HCT116 (cell line): ENCODE data around the gene LYRM7. TPM values are rescaled to one million over a fixed set of nuclear protein-coding genes. Genes with fewer than 3 reads are reported as not detected.
A peak's percentile ranks its signal among the peaks of the same experiment; 100 is the strongest.

Experiments
- ATAC-seq: fragments of 200-7000 bp; cut with Tn5 transposase; 2 replicates; pipeline ENCODE4 v1.9.1; 2020; ENCODE audit warnings: mild to moderate bottlenecking, moderate library complexity
- BruUV-seq: library from RNA; stranded (reverse); fragments of 400-500 nt; replicated peaks from 2 replicates; lab custom pipeline; 2021; lab: Mats Ljungman, UMichigan
- CTCF ChIA-PET: fragments of 300-600 bp; sonication (Branson Sonifier 250); formaldehyde crosslinking; loops from one replicate; lab custom pipeline; 2021; ENCODE audit warnings: antibody characterized with exemption; lab: Charles Lee
- POLR2A ChIA-PET: fragments of 300-600, 350-600 bp; sonication (Branson Sonifier 250); formaldehyde crosslinking; loops from one replicate; lab custom pipeline; 2021; ENCODE audit warnings: antibody characterized with exemption; lab: Charles Lee
- RAD21 ChIA-PET, 2 experiments: fragments of 300-600 bp; sonication (Branson Sonifier 250); formaldehyde crosslinking; loops; one replicate each; lab custom pipeline; 2023; ENCODE audit warnings: low total read pairs in 2 of 2; ENCODE audit not compliant: uncharacterized antibody in 2 of 2, unreplicated experiment in 2 of 2, low non-redundant PET in 1 of 2; lab: Charles Lee
- DNase-seq: peaks from one replicate; pipeline ENCODE4 v3.0.0-alpha.2; 2010; ENCODE audit warnings: low read depth, low spot score
- H2AFZ ChIP-seq: fragments of 200-600 bp; shearing (Covaris generic), sonication (generic); 2 replicates; pipeline ENCODE4 v1.6.1; 2017; ENCODE audit warnings: low read depth, mixed run types, mixed read lengths, antibody characterized with exemption, low read length; ENCODE audit not compliant: poor library complexity, severe bottlenecking
- H3K27ac ChIP-seq: 2 replicates; pipeline ENCODE4 v1.5.1; 2012; ENCODE audit warnings: low read depth, low read length
- H3K27me3 ChIP-seq: fragments of 200-600 bp; sonication (generic); 2 replicates; pipeline ENCODE4 v1.6.1; 2016; ENCODE audit warnings: mixed run types, low read length, mixed read lengths; ENCODE audit not compliant: insufficient read depth
- H3K36me3 ChIP-seq, 2 experiments: fragments of 200-500 bp in 1 of 2; fragments of 200-600 bp in 1 of 2; sonication (Bioruptor generic) in 1 of 2; sonication (generic) in 1 of 2; 2 replicates each; pipeline versions ENCODE4 v1.5.1 to v1.6.1; 2014 to 2016; ENCODE audit warnings: low read length in 2 of 2, inconsistent platforms in 1 of 2, mixed read lengths in 1 of 2, mixed run types in 1 of 2; ENCODE audit not compliant: insufficient read depth in 2 of 2, control insufficient read depth in 1 of 2
- H3K4me1 ChIP-seq, 2 experiments: fragments of 200-600 bp in 1 of 2; sonication (generic) in 1 of 2; 2 replicates each; pipeline versions ENCODE4 v1.5.1 to v1.6.1; 2012 to 2017; ENCODE audit warnings: low read length in 2 of 2, inconsistent platforms in 1 of 2, mild to moderate bottlenecking in 1 of 2, mixed read lengths in 1 of 2, mixed run types in 1 of 2, moderate library complexity in 1 of 2; ENCODE audit not compliant: insufficient read depth in 2 of 2, control insufficient read depth in 1 of 2
- H3K4me2 ChIP-seq: fragments of 200-600 bp; sonication (generic); 2 replicates; pipeline ENCODE4 v1.6.1; 2017; ENCODE audit warnings: mixed run types, low read length, mixed read lengths
- H3K4me3 ChIP-seq, 2 experiments: fragments of 200-600 bp in 1 of 2; sonication (generic) in 1 of 2; replicated peaks in 1 of 2; 2 replicates each; pipeline ENCODE4 v1.5.1; 2011 to 2016; ENCODE audit warnings: low read length in 2 of 2, control low read depth in 1 of 2, low read depth in 1 of 2, mild to moderate bottlenecking in 1 of 2, mixed read lengths in 1 of 2, mixed run types in 1 of 2
- H3K79me2 ChIP-seq: fragments of 200-600 bp; sonication (generic); 2 replicates; pipeline ENCODE4 v1.6.1; 2017; ENCODE audit warnings: mild to moderate bottlenecking, mixed run types, low read length, moderate library complexity, mixed read lengths; ENCODE audit not compliant: insufficient read depth
- H3K9ac ChIP-seq: fragments of 200-600 bp; sonication (generic); 2 replicates; pipeline ENCODE4 v1.6.1; 2016; ENCODE audit warnings: low read length, mixed read lengths
- H3K9me2 ChIP-seq: fragments of 200-600 bp; sonication (generic), shearing (Covaris generic); 2 replicates; pipeline ENCODE4 v1.6.1; 2017; ENCODE audit warnings: mixed run types, mild to moderate bottlenecking, moderate library complexity; ENCODE audit not compliant: insufficient read depth
- H3K9me3 ChIP-seq, 2 experiments: fragments of 200-500 bp in 1 of 2; fragments of 200-600 bp in 1 of 2; sonication (Bioruptor generic) in 1 of 2; sonication (generic) in 1 of 2; 2 replicates each; pipeline ENCODE4 v1.6.1; 2014 to 2017; ENCODE audit warnings: low read length in 2 of 2, mixed read lengths in 2 of 2, inconsistent platforms in 1 of 2, low read depth in 1 of 2, mild to moderate bottlenecking in 1 of 2, mixed run types in 1 of 2, moderate library complexity in 1 of 2; ENCODE audit not compliant: control insufficient read depth in 1 of 2, insufficient read depth in 1 of 2
- H4K20me1 ChIP-seq: fragments of 200-600 bp; sonication (generic), shearing (Covaris generic); 2 replicates; pipeline ENCODE4 v1.6.1; 2017; ENCODE audit warnings: mixed run types, mild to moderate bottlenecking, moderate library complexity; ENCODE audit not compliant: insufficient read depth
- CBX3 ChIP-seq: IDR thresholded peaks from 2 replicates; pipeline ENCODE4 v1.6.1; 2012; ENCODE audit warnings: low read depth
- CEBPB ChIP-seq: IDR thresholded peaks from 2 replicates; pipeline ENCODE4 v1.6.1; 2012; ENCODE audit warnings: low read depth
- CTCF ChIP-seq, 3 experiments: fragments of 200-600 bp in 1 of 3; sonication (generic) in 1 of 3; IDR thresholded peaks in 2 of 3; conservative IDR thresholded peaks in 1 of 3; 2 replicates each; pipeline ENCODE4 v1.5.1; 2012 to 2017; ENCODE audit warnings: low read depth in 2 of 3, low read length in 2 of 3, antibody characterized with exemption in 1 of 3, borderline replicate concordance in 1 of 3, control low read depth in 1 of 3, mild to moderate bottlenecking in 1 of 3, mixed read lengths in 1 of 3, mixed run types in 1 of 3, moderate library complexity in 1 of 3; ENCODE audit not compliant: insufficient read depth in 1 of 3
- ELF1 ChIP-seq: IDR thresholded peaks from 2 replicates; pipeline ENCODE4 v1.6.1; 2012; ENCODE audit warnings: low read depth, borderline replicate concordance
- EZH2 ChIP-seq: fragments of 200-600 bp; sonication (generic); IDR thresholded peaks from 2 replicates; pipeline ENCODE4 v1.6.1; 2017; ENCODE audit warnings: antibody characterized with exemption, mixed run types
- EZH2phosphoT487 ChIP-seq: fragments of 200-600 bp; IDR thresholded peaks from 2 replicates; pipeline ENCODE4 v1.6.1; 2018; ENCODE audit warnings: antibody characterized with exemption, borderline replicate concordance
- FOSL1 ChIP-seq: IDR thresholded peaks from 2 replicates; pipeline ENCODE4 v1.6.1; 2012; ENCODE audit warnings: low read depth
- JUND ChIP-seq: IDR thresholded peaks from 2 replicates; pipeline ENCODE4 v1.6.1; 2012
- MAX ChIP-seq: IDR thresholded peaks from 2 replicates; pipeline ENCODE4 v1.6.1; 2012
- POLR2AphosphoS5 ChIP-seq: IDR thresholded peaks from 2 replicates; pipeline ENCODE4 v1.6.1; 2011; ENCODE audit warnings: mild to moderate bottlenecking, low read depth, low read length, moderate library complexity
- RAD21 ChIP-seq: IDR thresholded peaks from 2 replicates; pipeline ENCODE4 v1.6.1; 2012; ENCODE audit warnings: low read depth, mild to moderate bottlenecking
- REST ChIP-seq: IDR thresholded peaks from 2 replicates; pipeline ENCODE4 v1.6.1; 2012; ENCODE audit warnings: low read depth
- SIN3A ChIP-seq: IDR thresholded peaks from 2 replicates; pipeline ENCODE4 v1.6.1; 2012; ENCODE audit warnings: low read depth
- SP1 ChIP-seq: IDR thresholded peaks from 2 replicates; pipeline ENCODE4 v1.6.1; 2012; ENCODE audit warnings: low read depth
- TCF7L2 ChIP-seq: IDR thresholded peaks from 2 replicates; pipeline ENCODE4 v1.7.0; 2011; ENCODE audit warnings: borderline replicate concordance, inconsistent platforms; ENCODE audit not compliant: insufficient read depth, insufficient read length; ENCODE audit errors: extremely low read depth
- YY1 ChIP-seq: IDR thresholded peaks from 2 replicates; pipeline ENCODE4 v1.6.1; 2011; ENCODE audit warnings: low read length, low read depth, moderate library complexity, mild to moderate bottlenecking; ENCODE audit not compliant: insufficient replicate concordance; ENCODE audit errors: extremely low read depth
- ZBTB33 ChIP-seq: IDR thresholded peaks from 2 replicates; pipeline ENCODE4 v1.6.1; 2011; ENCODE audit warnings: mild to moderate bottlenecking, low read length, moderate library complexity; ENCODE audit not compliant: insufficient replicate concordance; ENCODE audit errors: extremely low read depth
- ZFX ChIP-seq: fragments of 450-650 bp; IDR thresholded peaks from 2 replicates; pipeline ENCODE4 v1.6.1; 2017
- ZNF274 ChIP-seq: fragments of 200-500 bp; sonication (Bioruptor generic); IDR thresholded peaks from 2 replicates; pipeline ENCODE4 v1.6.1; 2014; ENCODE audit warnings: mild to moderate bottlenecking, low read depth, low read length, inconsistent platforms
- intact Hi-C: fragments of 100-400 bp; cut with micrococcal nuclease; formaldehyde crosslinking; loops from 2 replicates; pipeline ENCODE4 v1.10.0; 2022
- total RNA-seq: library from RNA; stranded (reverse); gene quantifications from one replicate; pipeline ENCODE4 v1.2.1, GENCODE V29; 2021; ENCODE audit not compliant: unreplicated experiment

LYRM7 gene
- total RNA-seq, 1 experiment from 2014 or later = 14.4 TPM

- DNase-seq (no peak), ATAC-seq (peak; percentile 26)
- Histone ChIP-seq H3K79me2 (peaks cover 23% of the 10 kb centered on the region), H3K4me1 (peaks cover 0 to 14% of the 10 kb centered on the region in 2 experiments; a peak in 1 of 4 replicates), H3K27me3 (no peaks in the 10 kb centered on the region), H3K9me2 (no peaks in the 10 kb centered on the region), H4K20me1 (no peaks in the 10 kb centered on the region), H3K4me3 (peak overlapping the region; percentile 59 to 73), H2AFZ (peak overlapping the region; percentile 10), H3K4me2 (peak overlapping the region; percentile 91), H3K9me3 (no peaks in the 10 kb centered on the region), H3K9ac (peak overlapping the region; percentile 76), H3K36me3 (no peaks in the 10 kb centered on the region), H3K27ac (peak overlapping the region; percentile 42; the same call in 1 of the 2 replicates)
- no peak for TF ChIP-seq CEBPB
- no peak for TF ChIP-seq RAD21
- no peak for TF ChIP-seq ZBTB33
- no peak for TF ChIP-seq POLR2AphosphoS5
- TF ChIP-seq ZFX = no peak
- TF ChIP-seq REST = no peak
- no peak for TF ChIP-seq ELF1
- no peak for TF ChIP-seq CTCF (IDR thresholded peaks at IDR 0.05 in 2 of 3, conservative IDR thresholded peaks at IDR 0.05 in 1 of 3; ENCODE audit: borderline replicate concordance in 1 of 3, insufficient read depth in 1 of 3, low read depth in 2 of 3, low read length in 2 of 3)
- no peak for TF ChIP-seq TCF7L2
- no peak for TF ChIP-seq SIN3A
- no peak for TF ChIP-seq MAX
- no peak for TF ChIP-seq CBX3
- no peak for TF ChIP-seq ZNF274
- no peak for TF ChIP-seq SP1
- no peak for TF ChIP-seq EZH2
- TF ChIP-seq EZH2phosphoT487 = no peak
- TF ChIP-seq JUND = no peak
- TF ChIP-seq YY1 = no peak
- TF ChIP-seq FOSL1 = no peak
- TSS peak; percentile 70 for BruUV-seq
- ChIA-PET POLR2A (no interaction called here), RAD21 (no interaction called here), CTCF (no interaction called here)
- intact Hi-C loops = no loop called here
Observed at GRCh38 chr5:131171276-131171810, 599 bp downstream of the LYRM7 start.
